Loucy (cell line): Measurements from ENCODE around the gene PRPS1.

Experiments
- EZH2phosphoT487 ChIP-seq: fragments of 200-600 bp; IDR thresholded peaks from 2 replicates; pipeline ENCODE4 v1.6.1; 2018; ENCODE audit warnings: antibody characterized with exemption, mild to moderate bottlenecking, moderate library complexity, borderline replicate concordance
- TF ChIP-seq, protein P1 (sequence below): fragments of 200-600 bp; sonication (generic); conservative IDR thresholded peaks from 2 replicates; pipeline ENCODE4 v1.5.1; 2014; ENCODE audit warnings: mild to moderate bottlenecking, antibody characterized with exemption, low read length

DNA sequence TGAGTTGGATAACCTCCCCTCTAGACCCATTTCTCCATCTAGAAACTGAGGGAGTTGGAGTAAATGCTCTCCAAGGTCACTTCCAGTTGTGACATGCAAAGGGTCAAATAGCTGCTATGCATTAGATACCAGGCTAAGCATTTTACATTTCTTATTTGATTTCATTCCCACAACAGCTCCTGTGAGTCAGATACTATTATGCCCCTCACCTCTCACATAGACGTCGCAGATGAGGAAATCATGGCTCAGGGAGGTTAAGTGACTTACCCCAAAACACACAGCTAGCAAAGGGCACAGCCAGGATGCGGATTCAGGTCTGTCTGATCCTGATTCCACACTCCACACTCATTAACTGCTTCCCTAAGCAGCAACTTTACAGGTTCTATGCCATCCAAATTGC lies 57.7 kb downstream of the PRPS1 start:
- TF ChIP-seq, protein P1, sequence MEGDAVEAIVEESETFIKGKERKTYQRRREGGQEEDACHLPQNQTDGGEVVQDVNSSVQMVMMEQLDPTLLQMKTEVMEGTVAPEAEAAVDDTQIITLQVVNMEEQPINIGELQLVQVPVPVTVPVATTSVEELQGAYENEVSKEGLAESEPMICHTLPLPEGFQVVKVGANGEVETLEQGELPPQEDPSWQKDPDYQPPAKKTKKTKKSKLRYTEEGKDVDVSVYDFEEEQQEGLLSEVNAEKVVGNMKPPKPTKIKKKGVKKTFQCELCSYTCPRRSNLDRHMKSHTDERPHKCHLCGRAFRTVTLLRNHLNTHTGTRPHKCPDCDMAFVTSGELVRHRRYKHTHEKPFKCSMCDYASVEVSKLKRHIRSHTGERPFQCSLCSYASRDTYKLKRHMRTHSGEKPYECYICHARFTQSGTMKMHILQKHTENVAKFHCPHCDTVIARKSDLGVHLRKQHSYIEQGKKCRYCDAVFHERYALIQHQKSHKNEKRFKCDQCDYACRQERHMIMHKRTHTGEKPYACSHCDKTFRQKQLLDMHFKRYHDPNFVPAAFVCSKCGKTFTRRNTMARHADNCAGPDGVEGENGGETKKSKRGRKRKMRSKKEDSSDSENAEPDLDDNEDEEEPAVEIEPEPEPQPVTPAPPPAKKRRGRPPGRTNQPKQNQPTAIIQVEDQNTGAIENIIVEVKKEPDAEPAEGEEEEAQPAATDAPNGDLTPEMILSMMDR: no peak
- TF ChIP-seq EZH2phosphoT487: no peak
